HG03432 (cell line): ENCODE measurements around the gene XPO6.

Experiments
- ATAC-seq: cut with Tn5 transposase; IDR thresholded peaks from one replicate; pipeline ENCODE4 v1.9.1; 2021; ENCODE audit warnings: mild to moderate bottlenecking, moderate library complexity; ENCODE audit not compliant: unreplicated experiment

XPO6 gene

DNA sequence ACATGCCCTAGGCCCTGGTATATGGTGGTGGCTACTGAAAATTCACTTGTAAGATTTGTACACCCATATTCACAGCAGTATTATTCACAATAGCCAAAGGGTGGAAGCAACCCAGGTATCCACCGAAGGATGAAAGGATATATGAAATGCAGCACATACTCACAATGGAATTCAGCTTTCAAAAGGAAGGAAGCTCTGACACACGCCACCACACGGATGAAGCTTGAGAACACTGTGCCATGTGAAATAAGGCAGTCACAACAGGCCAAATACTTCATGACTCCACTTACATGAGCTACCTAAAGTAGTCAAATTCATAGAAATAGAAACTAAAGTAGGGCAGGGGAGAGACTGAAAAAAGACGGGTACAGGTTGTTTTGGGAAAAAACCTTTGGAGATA, 2.9 kb downstream of the XPO6 start:
- ATAC-seq, result no peak

DNA sequence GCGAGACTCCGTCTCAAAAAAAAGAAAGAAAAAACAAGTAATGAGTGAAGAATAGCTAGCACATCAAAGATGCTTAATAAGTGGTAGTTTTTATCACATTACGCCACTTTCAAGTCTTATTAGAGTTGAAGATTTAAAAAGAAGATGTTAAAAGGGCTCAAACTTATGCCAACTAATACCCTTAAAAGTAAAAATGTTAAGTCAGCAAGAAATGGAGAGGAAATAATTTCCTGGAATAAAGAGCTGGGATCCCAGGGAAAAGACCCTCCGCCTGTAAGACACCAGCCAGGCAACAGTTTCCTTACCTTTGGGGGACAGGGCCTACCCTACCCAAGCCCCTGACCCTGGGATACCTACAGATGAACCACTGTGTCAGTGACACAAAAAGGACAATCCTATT, 3.6 kb downstream of the XPO6 start:
- no peak for ATAC-seq

DNA sequence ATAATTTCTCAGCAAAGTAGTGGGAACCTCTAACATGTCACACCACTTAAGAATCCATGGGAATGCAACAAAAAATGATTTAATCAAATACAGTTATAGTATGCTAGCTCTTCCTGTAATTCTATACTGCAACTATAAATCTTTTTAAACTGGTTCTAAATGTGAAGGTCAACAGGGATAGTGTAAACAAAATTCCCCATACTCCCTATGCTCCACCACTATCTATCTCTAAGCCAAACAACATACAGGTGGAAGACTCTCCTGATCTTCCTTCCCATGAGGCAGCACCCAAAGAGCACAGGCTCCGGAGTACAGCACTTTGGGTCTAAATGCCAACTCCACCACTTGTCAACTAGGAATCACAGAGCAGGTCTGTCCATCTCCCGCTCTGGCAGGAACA, 4.4 kb downstream of the XPO6 start:
- ATAC-seq, result no peak

DNA sequence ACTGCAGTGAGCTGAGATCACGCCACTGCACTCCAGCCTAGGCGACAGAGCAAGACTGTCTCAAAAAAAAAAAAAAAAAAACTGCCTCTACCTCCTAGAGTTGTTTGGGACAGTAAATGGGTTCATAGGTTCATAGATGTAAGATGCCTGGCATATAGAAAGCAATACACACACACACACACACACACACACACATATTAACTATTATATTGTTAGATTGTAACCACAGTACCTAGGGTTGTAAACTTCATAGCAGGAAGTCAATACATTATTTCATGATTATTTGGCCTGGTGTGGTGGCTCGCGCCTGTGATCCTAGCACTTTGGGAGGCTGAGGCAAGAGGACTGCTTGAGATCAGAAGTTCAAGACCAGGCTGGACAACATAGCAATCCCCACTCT, 5.8 kb downstream of the XPO6 start:
- ATAC-seq, result no peak

DNA sequence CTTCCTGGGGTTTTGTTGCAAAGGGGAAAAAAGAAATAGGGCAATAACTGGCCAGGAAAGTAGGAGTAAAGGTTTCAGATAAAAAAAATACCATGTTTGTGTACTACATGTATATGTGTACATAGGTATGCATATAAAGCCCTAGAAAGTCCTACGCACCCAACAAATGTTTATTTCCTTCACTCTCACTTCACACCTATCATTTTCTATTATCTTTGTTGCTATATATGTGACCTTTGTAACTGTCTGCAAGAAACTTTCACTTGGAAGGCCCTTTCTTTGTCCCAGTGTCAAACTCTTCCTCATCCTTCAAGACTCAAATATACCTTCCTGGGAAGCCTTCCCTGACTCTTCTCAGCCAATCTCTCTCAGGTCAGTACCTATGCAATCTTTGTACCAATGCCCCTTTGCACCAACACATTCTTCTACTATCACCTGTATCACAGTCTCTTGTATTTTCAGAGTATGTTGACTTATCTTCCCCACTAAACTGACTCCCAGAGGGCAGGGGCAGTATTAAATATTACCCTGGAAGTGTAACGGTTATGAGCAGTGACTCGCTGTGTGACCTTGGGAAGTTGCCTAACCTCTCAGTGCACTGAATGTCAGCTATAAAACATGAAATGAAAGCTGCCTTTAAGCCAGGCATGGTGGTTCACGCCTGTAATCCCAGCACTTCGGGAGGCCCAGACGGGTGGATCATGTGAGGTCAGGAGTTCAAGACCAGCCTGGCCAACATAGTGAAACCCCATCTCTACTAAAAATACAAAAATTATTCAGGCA, 6.5 kb downstream of the XPO6 start:
- ATAC-seq, result no peak

DNA sequence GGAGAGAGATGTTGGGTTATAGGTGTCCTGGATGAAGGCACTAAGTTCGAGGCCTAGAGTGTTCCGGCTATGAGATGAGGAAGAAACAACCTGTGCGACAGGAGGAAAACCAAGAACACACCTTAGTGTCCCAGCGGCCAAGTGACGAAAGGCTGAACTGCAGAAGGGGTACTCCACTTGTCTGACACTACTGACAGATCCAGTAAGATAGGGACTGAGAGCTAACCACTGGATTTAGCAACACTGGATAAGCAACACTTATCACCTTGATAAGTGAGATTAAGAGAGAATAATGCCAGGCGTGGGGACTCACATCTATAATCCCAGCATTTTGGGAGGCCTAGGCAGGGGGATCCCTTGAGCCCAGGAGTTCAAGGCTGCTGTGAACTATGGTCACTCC, 7.1 kb downstream of the XPO6 start:
- ATAC-seq, result no peak

DNA sequence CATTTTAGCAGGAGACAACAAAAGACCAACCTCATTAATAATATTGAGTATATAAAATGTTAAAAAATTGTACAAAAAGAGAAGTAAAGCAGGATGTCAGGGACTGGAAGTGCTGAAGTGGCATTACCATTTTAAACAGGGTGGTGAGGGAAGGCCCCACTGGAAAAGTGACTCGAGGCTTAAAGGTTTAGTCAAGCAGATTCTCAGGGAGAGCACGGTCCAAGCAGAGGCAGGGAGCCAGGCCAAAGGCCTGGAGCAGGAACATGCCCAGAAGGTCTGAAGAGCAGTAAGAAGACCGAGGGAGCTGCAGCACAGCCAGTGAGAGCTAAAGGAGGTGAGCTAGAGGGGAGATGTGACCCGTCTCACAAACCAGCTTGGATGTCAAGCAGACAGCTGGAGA, 7.6 kb downstream of the XPO6 start:
- no peak for ATAC-seq

DNA sequence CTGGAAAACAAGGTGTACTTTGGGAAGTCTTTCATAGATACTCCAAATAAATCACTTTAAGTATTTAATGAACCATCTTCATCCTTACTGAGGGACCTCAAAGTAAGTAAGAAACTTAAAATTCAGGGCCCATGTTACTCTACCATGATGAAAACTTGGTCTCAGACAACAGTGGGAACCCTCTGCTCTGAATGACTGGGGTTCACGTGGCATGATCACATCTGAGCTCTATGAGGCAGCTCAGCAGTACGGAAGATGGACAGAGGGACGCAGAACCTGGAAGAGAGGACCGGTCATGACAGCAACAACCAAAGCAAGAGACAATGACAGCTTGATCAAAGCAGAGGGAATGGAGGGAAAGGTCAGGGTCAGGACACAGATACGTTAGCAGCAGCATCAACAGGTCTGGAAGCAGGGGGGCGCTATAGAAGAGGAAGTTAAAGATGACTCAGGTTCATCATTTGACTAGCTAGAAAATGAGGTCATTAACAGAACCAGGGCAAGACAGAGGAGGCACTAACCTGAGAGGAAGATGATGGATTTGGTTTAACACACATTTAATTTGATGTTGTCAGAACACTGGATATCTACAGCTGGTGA, 9.5 kb downstream of the XPO6 start:
- ATAC-seq, result no peak

DNA sequence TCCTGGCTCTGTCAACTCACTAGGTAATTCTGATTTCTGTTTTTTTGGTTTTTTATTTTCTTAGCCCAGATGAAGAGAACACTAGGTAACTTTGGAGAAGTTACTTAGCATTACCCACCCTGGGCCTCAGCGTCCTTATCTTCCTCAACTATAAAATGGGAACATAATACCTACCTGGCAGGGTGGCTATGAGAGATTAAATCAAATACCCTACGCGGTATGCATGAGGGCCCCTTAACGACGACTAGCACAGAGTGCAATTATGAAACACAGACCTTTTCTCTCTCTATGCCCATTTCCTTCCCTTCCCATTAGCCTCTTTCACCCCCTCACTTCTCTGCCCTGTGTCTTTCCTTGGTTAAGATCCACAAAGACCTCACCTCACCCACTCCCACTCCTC, 11.1 kb downstream of the XPO6 start:
- ATAC-seq, result no peak

DNA sequence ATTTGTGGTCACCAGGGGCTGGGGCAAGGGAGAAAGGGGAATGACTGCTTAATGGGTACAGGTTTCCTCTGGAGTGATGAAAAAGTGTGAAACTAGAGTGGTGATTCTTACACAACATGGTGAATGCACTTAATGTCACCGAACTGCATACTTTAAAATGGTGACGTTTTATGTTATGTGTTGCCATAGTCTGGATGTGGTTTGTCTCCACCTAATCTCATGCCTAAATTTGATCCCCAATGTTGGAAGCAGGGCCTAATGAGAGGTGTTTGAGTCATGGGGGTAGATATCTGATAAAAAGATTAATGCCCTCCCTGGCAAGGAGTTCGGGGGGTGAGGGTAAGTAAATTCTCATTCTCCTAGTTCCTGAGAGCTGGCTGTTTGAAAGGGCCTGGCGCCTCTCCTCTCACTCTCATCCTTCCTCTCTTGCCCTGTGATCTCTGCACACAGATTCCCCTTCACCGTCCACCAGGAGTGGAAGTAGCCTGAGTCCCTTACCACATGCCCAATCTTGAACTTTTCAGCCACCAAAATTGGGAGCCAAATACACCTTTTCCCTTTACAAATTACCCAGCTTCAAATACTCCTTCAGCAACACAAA, 15.3 kb downstream of the XPO6 start:
- ATAC-seq, result no peak

DNA sequence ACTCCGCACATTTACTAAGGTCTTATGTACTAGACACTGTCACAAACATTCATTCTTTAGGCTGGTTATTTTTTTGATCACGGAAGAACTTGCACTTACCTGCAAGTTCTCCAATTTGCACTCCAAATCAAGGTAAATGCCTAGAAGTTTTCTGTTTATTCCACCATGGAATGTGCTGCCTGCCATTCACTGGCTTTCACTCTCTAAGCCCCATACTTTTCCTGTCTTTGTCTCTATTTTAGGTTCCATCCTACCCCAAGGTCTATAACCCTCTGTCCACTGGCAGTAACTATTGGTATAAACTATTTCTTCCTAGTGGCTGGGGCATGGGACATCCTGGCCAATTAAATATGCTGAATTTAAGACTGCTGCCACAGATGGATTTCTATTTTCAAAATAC, 15.9 kb downstream of the XPO6 start:
- no peak for ATAC-seq

DNA sequence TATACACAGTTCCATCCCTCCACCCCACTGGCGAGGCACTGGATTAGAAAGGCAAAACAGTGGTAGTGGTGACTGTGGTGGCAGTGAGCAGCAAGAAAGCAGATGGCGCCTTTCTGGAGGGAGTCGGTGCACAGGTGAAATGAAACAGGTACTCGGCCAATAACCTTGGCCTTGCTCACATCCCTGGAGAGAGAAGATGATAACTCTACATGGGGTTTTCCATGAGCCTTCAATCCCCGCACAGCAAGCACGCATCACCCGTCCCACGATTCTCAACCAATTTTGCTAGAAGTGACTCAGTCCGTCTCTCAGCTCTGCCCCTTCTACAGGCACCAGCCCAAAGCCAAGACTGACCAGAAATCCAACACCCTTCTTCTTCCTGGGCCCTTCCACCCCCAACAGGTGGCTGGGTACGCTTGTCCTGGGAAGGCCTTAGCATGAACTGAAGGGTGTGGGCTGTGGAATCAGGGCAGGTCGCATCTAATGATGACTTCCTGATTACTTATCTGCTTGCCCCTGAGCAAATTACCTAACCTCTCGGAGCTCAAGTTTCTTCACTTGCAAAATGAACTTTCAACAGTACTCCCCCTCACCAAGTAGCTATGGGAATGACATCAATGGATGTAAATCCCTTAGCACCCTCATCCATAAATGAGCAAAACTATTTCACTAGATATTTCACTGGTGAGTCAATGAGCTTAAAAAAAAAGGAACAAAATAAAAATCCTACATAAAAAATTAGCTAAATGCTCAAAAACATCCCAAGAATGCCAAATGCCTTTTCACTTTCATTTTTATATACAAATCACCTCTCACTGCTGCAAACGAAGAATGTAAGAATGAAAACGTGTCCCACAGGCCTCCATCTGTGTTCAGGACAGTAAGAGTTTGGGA, 18.0 kb downstream of the XPO6 start:
- peak; percentile 33 for ATAC-seq

DNA sequence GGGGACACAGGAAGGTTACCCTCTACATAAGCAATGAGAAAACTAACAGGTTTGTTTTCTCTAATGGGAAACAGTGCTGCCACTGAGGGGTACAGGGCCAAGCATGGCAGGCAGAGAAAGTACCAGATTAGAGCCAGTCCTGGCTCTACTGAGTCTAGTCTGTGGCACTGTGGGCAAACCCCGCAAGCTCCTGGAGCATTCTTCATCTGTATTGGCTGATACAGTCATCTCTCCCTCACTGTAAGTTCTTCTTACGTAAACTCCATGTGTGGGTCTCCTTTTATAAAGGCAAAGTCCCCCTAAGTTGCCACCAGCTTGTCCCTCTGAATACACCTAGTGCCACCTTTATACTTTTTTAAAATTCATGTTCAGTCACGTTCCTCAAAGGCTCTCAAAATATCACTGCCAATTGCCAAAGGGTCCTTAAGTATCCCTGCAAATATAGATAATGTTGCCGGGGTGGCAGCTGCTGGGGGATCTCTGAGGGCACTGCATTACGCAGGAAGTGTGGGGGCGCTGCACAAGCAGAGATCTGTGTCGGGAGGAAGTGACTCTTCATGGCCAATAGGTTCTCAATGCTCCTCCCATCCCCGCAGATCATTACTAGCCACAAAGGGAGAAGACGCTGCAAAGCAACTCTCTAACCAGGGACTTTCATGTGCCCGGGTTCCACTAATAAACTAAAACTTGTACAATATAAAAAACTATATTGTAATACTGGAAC, 18.8 kb downstream of the XPO6 start:
- peak; percentile 54 for ATAC-seq

DNA sequence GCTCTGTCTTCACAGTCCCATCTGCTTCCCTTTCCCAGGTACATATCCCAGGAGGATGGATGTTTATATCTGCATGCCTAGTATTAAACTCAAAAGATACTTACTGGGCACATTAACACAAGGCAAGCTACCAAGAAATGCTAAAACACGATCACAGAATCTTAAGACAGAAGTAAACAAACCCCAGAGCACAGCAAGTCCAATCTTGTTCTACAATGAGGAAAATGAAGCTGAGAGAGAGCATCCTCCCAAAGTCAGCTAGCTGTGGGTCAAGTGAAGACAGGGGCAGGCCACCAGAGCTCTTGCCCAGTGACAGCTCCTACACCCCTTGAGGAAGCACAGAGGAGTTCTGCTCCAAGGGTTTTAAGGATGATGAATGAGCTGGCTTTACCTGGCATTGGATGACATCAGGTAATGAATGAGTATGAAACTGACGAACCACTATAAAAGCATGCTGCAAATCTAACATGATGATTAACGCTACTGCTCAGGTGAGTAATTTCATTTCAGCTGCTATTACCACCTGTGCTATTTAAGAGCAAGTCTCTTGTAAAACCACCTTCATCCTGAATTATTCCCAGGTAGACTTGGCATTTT, 20.3 kb downstream of the XPO6 start:
- no peak for ATAC-seq

DNA sequence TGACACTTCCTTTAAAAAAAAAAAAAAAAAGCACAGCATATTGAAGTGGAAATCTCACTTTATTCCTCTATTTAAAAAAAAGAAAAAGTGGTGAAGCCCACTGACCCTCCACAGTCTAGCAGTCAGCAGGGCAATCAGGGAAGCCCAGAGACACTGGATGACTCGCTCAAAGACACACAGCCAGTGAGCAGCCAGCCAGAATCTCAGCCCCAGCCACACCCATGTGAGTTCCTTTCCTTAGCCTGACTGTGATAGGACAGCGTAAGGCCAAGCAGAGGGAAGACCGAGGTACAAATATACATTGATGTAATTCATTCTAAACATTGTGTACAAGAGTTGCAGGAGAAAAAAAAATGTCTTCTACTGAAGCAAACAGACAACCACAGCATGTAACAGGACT, 22.5 kb downstream of the XPO6 start:
- ATAC-seq, result no peak

DNA sequence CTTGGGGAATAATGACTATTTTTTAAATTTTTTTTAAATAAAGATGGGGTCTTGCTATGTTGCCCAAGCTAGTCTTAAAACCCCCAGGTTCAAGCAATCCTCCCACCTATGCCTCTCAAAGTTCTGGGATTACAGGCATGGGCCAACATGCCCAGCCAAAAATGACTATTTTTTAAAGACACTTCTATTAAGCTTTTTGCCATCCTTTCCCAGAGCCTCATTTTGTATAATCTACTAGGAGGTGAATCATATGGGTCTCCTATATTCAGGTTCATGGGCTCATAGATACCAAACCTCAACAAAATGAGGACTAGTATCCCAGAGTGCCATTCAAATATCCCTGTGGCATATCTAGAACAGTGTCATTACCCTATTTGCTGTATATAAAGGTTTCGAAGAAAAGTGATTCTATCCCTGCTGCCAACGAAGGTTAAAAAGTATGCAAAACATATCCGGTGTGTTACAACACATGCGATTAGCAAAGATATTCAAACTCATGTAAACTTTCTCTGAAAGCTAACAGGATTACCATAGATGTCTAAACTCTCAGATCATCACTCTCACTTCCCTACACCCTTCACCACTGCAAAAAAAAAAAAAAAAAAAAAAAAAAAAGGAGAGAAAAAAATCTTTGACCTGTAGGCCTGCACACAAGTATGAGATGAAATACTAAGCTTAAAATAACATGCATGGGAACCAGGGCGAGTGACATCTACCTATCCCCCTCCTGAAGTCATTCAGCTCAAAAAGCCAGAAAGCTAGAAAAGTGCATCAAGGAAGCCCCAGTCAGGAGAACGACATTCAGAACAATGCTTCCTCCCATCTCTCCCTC, 23.5 kb downstream of the XPO6 start:
- peak; percentile 71 for ATAC-seq

DNA sequence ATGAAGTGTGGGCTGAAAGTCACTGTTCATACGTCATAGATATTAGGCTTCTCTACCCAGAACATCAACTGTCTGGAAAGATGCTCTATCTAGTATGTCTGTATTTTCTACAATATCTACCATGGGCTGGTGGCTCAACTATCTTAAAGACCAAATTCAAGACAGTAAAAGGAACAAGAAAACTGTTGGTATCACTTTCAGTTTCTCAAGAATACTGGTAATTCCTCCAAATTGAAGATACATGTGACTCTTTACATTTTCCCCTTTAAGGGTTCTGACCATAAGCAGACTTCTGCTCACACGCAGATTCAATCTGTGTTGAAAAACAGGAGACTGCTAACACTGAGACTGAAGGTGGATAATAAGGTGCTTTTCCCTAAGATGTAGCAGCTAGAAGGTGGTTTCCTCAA, 24.2 kb downstream of the XPO6 start:
- ATAC-seq, result peak; percentile 50

DNA sequence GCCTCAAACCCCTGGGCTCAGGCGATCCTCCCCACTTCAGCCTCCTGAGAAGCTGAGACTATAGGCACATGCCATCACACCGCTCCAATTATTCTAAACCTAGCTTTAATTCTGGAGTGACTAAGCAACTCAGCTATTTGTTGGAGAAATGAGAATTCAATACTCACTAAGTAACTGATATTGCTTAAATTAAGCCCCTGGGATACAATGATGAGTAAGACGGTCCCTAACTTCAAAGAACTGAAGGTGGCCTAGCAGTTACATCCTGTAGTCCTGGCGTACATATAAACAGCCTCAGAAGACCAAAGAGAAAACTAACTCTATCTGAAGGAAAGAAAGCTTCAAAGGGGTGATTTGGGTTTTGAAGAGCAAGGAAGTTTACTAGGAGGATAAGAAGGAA, 25.0 kb downstream of the XPO6 start:
- no peak for ATAC-seq

DNA sequence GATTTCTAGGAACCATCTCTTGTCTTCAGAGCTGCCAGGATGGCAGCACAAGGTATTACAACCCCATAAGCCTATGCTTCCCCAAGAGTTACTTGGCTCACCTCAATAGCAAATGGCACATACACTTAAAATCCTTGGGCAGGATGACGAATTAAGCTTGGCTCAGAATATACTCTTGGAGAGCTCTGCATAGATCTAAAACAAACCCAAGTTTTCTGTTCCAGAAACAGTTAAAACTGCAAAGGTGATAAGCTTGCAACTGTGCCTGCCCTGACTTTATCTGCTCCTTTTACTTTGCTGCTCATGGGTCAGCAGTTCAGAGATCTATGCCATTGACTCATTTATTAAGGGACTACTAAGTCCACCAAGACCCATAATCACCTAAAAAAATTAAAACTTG, 26.1 kb downstream of the XPO6 start:
- ATAC-seq, result no peak

DNA sequence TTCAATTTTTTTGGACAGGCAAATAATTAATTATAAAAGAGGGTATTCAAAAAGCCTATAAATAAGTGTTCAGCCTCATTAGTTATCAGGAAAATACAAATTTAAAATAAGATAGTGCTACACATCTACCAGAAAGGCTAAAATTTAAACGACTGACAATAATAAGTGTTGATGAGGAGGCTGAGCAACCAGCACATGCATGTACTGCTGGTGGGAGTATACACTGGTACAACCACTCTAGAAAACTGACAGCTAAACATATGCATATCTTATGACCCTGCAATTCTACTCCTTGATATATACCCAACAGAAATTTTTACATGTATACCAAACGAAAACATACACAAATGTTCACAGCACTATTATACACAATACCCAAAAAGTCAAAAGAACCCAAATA, 27.1 kb downstream of the XPO6 start:
- ATAC-seq, result no peak
